Liver (tissue), 3 donors: ENCODE data around the gene HOPX.
"Not testable (repeated sequence)": the region's sequence is repeated elsewhere in the genome, so short reads cannot be mapped to it uniquely, and the experiment has no call there.

Experiments
- CTCF ChIP-seq: fragments of 150-350 bp; IDR thresholded peaks from 2 replicates; pipeline ENCODE4 v1.5.1; 2017; ENCODE audit warnings: improper control_type of control experiment, low read depth, low read length; ENCODE audit not compliant: missing input control
- RAD21 ChIP-seq, 2 donors: IDR thresholded peaks; 2 replicates each; pipeline ENCODE4 v1.6.1; 2016; ENCODE audit warnings: antibody characterized with exemption in 2 of 2, mild to moderate bottlenecking in 2 of 2
- donor health status: healthy.
- donor health status: healthy.

- not testable (repeated sequence) for TF ChIP-seq RAD21 (IDR thresholded peaks at IDR 0.05); CTCF
Observed at GRCh38 chr4:56726593-56726992, 45.5 kb upstream of the HOPX start.
